GM12873 (cell line): ENCODE measurements around the gene DNAH11.

ENCODE experiments used
- TF ChIP-seq, protein P1 (sequence below): IDR thresholded peaks from 2 replicates; pipeline ENCODE4 v1.5.1; 2012; ENCODE audit warnings: low read depth, mild to moderate bottlenecking, moderate library complexity, low read length, control low read depth; ENCODE audit not compliant: insufficient read depth; ENCODE audit errors: missing control alignments

Gene DNAH11

DNA sequence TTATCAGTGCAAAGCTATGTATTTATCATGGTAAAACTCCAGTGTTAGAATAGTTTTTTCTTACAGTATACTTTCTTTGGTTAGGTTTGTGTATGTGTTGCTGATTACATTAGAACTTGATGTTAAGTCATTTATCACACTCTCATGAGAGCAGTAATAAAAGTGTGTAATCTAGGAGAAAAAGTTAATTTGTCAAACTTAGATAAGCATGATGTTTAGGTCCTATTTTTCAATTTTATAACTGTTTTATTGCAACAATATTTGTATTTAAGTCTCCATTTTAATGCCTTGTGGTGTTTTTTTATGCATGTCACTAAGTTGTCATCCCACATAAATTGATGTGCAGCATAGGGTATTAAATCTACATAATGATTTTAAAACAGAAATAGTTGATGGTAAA lies 28.8 kb upstream of the DNAH11 start:
- TF ChIP-seq, protein P1, sequence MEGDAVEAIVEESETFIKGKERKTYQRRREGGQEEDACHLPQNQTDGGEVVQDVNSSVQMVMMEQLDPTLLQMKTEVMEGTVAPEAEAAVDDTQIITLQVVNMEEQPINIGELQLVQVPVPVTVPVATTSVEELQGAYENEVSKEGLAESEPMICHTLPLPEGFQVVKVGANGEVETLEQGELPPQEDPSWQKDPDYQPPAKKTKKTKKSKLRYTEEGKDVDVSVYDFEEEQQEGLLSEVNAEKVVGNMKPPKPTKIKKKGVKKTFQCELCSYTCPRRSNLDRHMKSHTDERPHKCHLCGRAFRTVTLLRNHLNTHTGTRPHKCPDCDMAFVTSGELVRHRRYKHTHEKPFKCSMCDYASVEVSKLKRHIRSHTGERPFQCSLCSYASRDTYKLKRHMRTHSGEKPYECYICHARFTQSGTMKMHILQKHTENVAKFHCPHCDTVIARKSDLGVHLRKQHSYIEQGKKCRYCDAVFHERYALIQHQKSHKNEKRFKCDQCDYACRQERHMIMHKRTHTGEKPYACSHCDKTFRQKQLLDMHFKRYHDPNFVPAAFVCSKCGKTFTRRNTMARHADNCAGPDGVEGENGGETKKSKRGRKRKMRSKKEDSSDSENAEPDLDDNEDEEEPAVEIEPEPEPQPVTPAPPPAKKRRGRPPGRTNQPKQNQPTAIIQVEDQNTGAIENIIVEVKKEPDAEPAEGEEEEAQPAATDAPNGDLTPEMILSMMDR, result no peak

DNA sequence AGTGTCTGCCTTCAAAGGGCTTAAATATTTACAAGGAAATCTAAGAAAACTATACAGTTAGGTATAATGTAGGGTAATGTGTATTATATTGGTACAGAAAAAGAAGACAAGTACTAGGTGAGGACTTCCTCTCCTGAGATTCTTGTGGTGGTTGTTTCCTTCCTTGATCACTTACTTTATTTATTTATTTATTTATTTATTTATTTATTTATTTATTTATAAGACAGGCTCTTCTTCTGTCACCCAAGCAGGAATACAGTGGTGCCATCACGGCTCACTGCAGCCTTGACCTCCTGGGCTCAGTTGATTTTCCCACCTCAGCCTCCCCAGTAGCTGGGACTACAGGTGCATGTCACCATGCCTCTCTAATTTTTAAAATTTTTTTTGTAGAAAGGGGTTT lies 18.2 kb upstream of the DNAH11 start:
- TF ChIP-seq, protein P1, result no peak

DNA sequence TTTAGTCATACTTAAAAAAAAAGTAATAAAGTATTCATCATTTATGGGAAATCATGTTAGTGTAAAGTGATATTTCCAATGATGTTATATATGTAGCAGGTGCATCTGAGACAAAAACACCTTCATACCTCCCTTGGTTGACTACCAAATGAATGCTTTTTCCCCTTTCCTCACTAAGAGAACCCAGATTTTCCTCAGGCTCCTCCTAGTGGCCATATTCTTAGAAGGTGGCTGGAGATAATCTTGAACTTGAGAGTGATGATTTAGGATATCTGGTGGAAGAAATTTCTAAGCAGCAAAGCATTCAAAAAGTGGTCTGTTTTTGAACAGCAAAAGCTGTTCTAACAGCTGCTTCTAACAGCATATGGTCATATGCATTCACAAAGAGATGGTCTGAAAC lies 16.8 kb upstream of the DNAH11 start:
- TF ChIP-seq, protein P1, result peak; percentile 52

DNA sequence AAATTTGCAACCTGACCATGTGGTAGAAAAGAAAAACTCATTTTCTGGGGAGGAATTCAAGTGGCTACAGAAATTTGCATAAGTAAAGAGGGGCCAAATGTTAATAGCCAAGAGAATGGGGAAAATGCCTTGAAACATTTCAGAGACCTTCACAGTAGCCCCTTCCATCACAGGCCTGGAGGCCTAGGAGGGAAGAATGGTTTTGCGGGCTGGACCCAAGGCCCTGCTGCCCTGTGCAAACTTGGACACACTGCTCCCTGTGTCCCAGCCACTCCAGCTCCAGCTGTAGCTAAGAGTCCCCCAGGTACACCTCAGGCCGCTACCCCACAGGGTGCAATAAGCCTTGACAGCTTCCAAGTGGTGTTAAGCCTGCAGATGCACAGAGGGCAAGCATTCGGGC lies 16.4 kb upstream of the DNAH11 start:
- TF ChIP-seq, protein P1, result no peak

DNA sequence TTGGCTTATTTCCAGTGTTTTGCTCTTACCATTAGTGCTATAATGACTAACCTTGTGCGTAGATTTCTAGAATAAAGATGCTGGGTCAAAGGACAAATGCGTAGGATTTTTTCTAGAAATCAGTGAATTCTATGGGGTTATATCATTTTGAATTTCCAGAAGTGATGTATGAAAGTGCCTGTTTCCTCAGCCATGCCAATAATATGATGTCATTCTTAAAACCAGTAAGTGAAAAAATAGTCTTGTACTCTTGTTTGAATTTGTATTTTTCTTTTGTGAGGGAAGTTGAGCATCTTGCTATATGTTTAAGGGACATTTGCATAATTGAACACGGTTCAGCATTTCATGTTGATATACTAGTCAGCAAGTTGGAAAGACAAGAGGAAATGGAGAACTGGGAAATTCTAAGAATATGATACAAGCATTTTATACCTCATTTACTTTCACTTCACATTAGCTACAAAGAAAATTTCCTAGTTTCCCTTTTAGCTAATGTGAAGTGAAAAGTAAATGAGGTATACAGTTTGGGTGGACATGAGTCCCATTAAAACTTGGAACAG lies 3.8 kb upstream of the DNAH11 start:
- TF ChIP-seq, protein P1, result no peak

DNA sequence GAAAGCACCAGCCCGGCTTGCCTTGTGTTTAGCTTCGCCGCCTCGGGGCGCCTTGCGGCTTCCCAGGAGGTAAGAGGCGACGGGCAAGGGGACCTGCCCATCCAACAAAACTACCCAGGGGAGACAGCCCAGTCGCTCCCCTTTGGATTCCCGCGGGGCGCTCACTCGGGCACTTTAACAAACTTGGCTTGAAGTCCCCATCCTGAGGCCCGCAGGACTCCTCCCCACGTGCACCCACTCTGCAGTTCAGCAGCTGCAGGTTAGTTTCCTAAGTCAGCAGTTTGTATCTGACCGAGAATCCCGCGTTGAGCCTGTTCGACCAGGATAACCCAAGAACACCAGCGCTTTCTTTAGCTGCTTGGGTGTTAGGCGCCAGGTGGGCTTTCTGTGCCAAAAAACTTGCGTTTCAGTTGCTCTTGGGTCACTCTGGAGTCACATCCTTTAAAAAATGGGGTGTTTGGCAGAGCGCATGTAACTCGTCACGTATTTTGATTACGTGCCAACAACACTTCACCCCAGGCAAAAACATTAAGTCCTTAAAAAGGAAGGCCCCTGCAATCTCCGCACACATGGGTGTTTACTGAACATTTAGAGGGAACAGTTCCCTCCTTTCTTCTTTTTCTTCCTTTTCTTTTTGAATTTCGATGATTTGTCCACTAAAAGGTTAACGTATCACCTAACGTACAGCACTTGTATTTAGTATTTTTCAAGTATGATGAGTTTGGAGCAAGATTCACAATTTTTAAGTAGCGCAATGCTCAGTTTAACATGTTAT lies 876 bp downstream of the DNAH11 start:
- TF ChIP-seq, protein P1, result no peak

DNA sequence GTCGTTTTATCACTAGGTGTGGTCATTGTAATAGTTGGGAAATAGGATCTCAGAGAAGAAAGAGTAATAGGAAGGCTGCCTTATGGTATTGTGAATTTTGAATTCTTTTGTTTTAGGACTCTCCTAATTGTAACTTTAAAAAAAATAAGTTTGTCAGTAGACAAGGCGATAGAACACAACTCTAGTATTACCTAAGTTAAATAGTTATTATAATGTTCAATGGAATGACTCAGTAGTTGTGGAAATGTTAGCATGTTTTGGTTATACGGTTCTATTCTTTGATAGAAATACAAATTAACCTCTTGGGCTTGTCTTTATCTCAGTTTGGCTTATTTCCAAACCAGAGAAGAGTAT lies 1.4 kb downstream of the DNAH11 start:
- TF ChIP-seq, protein P1, result no peak
